Activated CD4-positive, alpha-beta memory T cell treated with anti-CD3 and anti-CD28 coated beads for 36 hours (primary cell): Measurements from ENCODE around the gene PDZD2. TPM values are rescaled to one million over a fixed set of nuclear protein-coding genes. Genes with fewer than 3 reads are reported as not detected.

Source experiments
- CTCF ChIA-PET: fragments of 350-600 bp; sonication (Branson Sonifier 250); formaldehyde crosslinking; loops from one replicate; lab custom pipeline; 2021; ENCODE audit warnings: antibody characterized with exemption, inconsistent platforms; lab: Charles Lee
- POLR2A ChIA-PET: fragments of 350-600 bp; sonication (Branson Sonifier 250); formaldehyde crosslinking; loops from one replicate; lab custom pipeline; 2021; ENCODE audit warnings: antibody characterized with exemption; lab: Charles Lee
- DNase-seq: peaks from one replicate; pipeline ENCODE4 v3.0.0-alpha.2; 2020
- H3K27ac Mint-ChIP-seq: one replicate; pipeline ENCODE4 v1.8.0; 2021; ENCODE audit warnings: mixed read lengths
- H3K27me3 Mint-ChIP-seq: one replicate; pipeline ENCODE4 v1.8.0; 2021; ENCODE audit warnings: mixed read lengths
- H3K36me3 Mint-ChIP-seq: one replicate; pipeline ENCODE4 v1.8.0; 2021; ENCODE audit warnings: mixed read lengths
- H3K4me1 Mint-ChIP-seq: one replicate; pipeline ENCODE4 v1.8.0; 2021; ENCODE audit warnings: low read depth, mixed read lengths
- H3K4me3 Mint-ChIP-seq: one replicate; pipeline ENCODE4 v1.8.0; 2021; ENCODE audit warnings: mild to moderate bottlenecking, mixed read lengths
- H3K9me3 Mint-ChIP-seq: one replicate; pipeline ENCODE4 v1.8.0; 2021; ENCODE audit warnings: mixed read lengths
- intact Hi-C: fragments of 100-400 bp; cut with micrococcal nuclease; formaldehyde crosslinking; loops from one replicate; pipeline ENCODE4 v1.15.1; 2023
- total RNA-seq, 2 experiments: library from RNA; stranded (reverse); gene quantifications; one replicate each; pipeline ENCODE4 v1.2.3, GENCODE V29; 2021

Gene PDZD2
- total RNA-seq, 2 experiments from 2014 or later: not detected

GRCh38 chr5:31990081-31990650, 351.2 kb downstream of the PDZD2 start:
- DNase-seq: no peak
- peaks cover 2% of the 10 kb centered on the region for H3K9me3 Mint-ChIP-seq
- no peaks in the 10 kb centered on the region for H3K4me1 Mint-ChIP-seq
- ChIA-PET CTCF (no interaction called here), POLR2A (no interaction called here)
- H3K4me3 Mint-ChIP-seq: no peak overlapping the region
- H3K36me3 Mint-ChIP-seq: no peaks in the 10 kb centered on the region
- peaks cover 3% of the 10 kb centered on the region for H3K27me3 Mint-ChIP-seq
- intact Hi-C loops: no loop called here
- H3K27ac Mint-ChIP-seq: no peak overlapping the region

GRCh38 chr5:31990701-31991110, 351.8 kb downstream of the PDZD2 start:
- Mint-ChIP-seq H3K4me3 (no peak overlapping the region), H3K27ac (no peak overlapping the region), H3K27me3 (peaks cover 3% of the 10 kb centered on the region), H3K36me3 (no peaks in the 10 kb centered on the region), H3K4me1 (no peaks in the 10 kb centered on the region), H3K9me3 (peaks cover 2% of the 10 kb centered on the region)
- ChIA-PET POLR2A (no interaction called here), CTCF (no interaction called here)
- no peak for DNase-seq
- intact Hi-C loops: no loop called here

GRCh38 chr5:31992377-31992776, 353.4 kb downstream of the PDZD2 start:
- ChIA-PET CTCF (no interaction called here), POLR2A (no interaction called here)
- intact Hi-C loops: no loop called here
- Mint-ChIP-seq H3K9me3 (peaks cover 2% of the 10 kb centered on the region), H3K27me3 (peaks cover 3% of the 10 kb centered on the region), H3K36me3 (no peaks in the 10 kb centered on the region), H3K4me3 (no peak overlapping the region), H3K27ac (no peak overlapping the region), H3K4me1 (no peaks in the 10 kb centered on the region)
- DNase-seq: no peak

DNA sequence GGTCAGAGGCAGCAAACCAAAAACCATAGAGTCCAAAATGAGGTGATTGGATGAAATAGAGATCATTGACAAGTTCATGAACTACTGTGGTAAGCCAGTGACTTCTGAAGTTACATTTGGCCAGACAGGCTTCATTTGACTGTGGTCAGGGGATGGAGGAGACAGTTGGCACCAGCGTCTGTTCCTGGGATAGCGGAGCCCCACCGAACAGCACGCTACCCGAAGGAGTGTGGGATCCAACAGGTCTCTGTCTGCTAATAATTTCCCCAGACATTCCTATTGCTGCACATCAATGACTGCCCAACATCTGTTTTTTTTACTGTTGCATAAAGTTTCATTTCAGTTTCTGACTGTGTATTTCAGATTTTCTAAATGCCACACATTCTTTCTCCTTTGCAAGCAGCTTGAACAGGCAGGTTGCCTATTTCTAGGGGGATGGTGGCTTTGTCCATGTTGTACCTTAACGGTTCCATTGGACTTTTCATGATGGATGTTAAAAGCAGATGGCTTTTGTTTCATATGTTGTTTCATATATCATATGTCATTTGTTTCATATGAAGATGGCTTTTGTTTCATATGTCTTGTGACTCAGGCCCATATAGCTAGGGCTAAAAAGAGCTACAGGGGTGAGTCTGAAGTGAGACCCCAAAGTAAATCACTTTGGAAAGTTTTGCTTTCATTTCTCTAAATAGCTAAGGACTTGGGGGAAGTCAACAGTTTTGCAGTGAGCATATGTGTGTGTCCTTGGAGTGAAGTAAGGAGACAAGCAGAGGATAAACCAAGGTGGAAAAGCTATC, 354.4 kb downstream of the PDZD2 start:
- H3K27me3 Mint-ChIP-seq: no peaks in the 10 kb centered on the region
- intact Hi-C loops: no loop called here
- no peaks in the 10 kb centered on the region for H3K36me3 Mint-ChIP-seq
- H3K9me3 Mint-ChIP-seq: no peaks in the 10 kb centered on the region
- ChIA-PET CTCF (no interaction called here), POLR2A (no interaction called here)
- no peak overlapping the region for H3K4me3 Mint-ChIP-seq
- H3K27ac Mint-ChIP-seq: no peak overlapping the region
- no peaks in the 10 kb centered on the region for H3K4me1 Mint-ChIP-seq
- DNase-seq: no peak

DNA sequence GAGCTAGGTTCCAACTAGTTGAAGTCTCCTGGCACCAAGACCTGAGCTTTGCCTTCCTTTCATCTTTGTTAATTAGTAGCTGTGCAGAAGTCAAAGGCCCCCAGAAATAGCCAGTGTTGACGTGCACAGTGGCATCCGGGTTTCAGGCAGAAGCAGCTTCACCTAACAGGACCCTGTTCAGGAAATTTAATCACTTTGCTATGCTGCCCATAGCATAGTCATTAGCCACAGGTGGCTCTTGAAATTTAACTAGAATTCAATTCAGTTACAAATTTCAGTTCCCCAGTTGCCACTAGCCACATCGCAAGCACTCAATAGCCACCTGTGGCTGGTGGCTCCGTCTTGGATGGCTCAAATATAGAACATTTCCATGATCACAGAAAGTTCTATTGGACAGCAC, 356.1 kb downstream of the PDZD2 start:
- H3K4me3 Mint-ChIP-seq: no peak overlapping the region
- ChIA-PET CTCF (no interaction called here), POLR2A (no interaction called here)
- no peaks in the 10 kb centered on the region for H3K27me3 Mint-ChIP-seq
- DNase-seq: no peak
- intact Hi-C loops: no loop called here
- H3K4me1 Mint-ChIP-seq: no peaks in the 10 kb centered on the region
- no peaks in the 10 kb centered on the region for H3K9me3 Mint-ChIP-seq
- no peak overlapping the region for H3K27ac Mint-ChIP-seq
- H3K36me3 Mint-ChIP-seq: no peaks in the 10 kb centered on the region

- intact Hi-C loops: no loop called here
- Mint-ChIP-seq H3K4me1 (no peaks in the 10 kb centered on the region), H3K27ac (no peak overlapping the region), H3K36me3 (no peaks in the 10 kb centered on the region), H3K4me3 (no peak overlapping the region), H3K27me3 (no peaks in the 10 kb centered on the region), H3K9me3 (no peaks in the 10 kb centered on the region)
- ChIA-PET CTCF (no interaction called here), POLR2A (no interaction called here)
- no peak for DNase-seq
These were observed 356.8 kb downstream of the PDZD2 start for GRCh38 chr5:31995714-31996113.

GRCh38 chr5:31996909-31997308, 358.0 kb downstream of the PDZD2 start:
- H3K27ac Mint-ChIP-seq: no peak overlapping the region
- H3K9me3 Mint-ChIP-seq: no peaks in the 10 kb centered on the region
- H3K4me3 Mint-ChIP-seq: no peak overlapping the region
- H3K27me3 Mint-ChIP-seq: no peaks in the 10 kb centered on the region
- CTCF ChIA-PET: no interaction called here
- H3K4me1 Mint-ChIP-seq: no peaks in the 10 kb centered on the region
- no peak for DNase-seq
- POLR2A ChIA-PET: no interaction called here
- no peaks in the 10 kb centered on the region for H3K36me3 Mint-ChIP-seq
- intact Hi-C loops: no loop called here

- H3K9me3 Mint-ChIP-seq: no peaks in the 10 kb centered on the region
- no peak overlapping the region for H3K4me3 Mint-ChIP-seq
- no peaks in the 10 kb centered on the region for H3K4me1 Mint-ChIP-seq
- no peaks in the 10 kb centered on the region for H3K36me3 Mint-ChIP-seq
- ChIA-PET POLR2A (no interaction called here), CTCF (no interaction called here)
- H3K27ac Mint-ChIP-seq: no peak overlapping the region
- H3K27me3 Mint-ChIP-seq: no peaks in the 10 kb centered on the region
- DNase-seq: no peak
- intact Hi-C loops: no loop called here
These were observed 360.5 kb downstream of the PDZD2 start for GRCh38 chr5:31999470-31999869.

DNA sequence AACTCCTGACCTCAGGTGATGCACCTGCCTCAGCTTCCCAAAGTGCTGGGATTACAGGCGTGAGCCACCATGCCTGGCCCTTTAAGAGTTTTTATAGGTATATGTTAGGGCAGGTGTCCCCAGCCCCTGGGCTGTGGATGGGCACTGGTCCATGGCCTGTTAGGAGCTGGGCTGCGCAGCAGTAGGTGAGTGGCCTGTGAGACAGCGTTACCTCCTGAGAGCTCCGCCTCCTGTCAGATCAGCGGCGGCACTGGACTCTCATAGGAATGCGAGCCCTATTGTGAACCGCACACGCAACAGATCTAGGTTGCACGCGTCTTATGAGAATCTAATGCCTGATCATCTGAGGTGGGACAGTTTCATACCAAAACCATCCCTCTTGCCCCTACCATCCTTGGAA, 361.8 kb downstream of the PDZD2 start:
- CTCF ChIA-PET: no interaction called here
- Mint-ChIP-seq H3K27me3 (no peaks in the 10 kb centered on the region), H3K4me3 (no peak overlapping the region), H3K27ac (no peak overlapping the region), H3K9me3 (no peaks in the 10 kb centered on the region), H3K4me1 (no peaks in the 10 kb centered on the region), H3K36me3 (no peaks in the 10 kb centered on the region)
- intact Hi-C loops: no loop called here
- DNase-seq: no peak
- POLR2A ChIA-PET: no interaction called here

DNA sequence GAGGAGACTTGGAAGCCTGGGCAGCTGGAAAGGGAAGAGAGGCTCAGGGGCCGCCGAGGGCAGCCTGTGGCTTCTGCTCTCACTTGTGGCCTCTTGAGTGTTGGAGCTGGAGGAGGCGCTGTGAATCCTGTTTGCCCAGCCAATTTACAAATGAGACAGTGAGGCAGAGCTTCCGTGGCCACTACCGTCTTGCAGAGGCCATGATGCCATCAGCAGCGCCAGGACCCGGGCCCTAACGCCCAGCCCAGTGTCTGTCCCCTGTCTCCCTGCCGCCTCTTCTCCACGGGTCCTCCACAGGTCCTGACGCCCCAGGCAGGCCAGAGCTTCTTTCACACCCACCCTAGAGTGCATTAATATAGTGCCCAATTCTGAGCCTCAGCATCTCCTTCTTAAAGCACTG, 362.4 kb downstream of the PDZD2 start:
- CTCF ChIA-PET: no interaction called here

DNA sequence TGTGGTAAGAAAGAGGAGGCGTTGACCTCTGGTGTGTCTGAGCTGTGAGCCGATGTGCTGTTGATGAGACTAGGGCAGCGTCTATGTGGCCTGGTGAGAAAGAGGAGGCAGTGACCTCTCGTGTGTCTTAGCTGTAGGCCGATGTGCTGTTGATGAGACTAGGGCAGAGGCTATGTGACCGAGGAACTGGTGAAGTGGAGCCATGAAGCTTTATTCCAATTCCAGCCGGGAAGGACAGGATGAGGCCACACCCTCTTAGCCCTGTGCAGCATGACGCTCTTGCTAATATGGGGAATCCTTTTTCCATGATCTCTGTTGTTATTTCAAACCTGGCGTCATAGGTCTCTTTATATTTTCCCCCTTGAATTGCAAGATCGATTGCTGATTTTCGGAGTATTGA, 362.8 kb downstream of the PDZD2 start:
- Mint-ChIP-seq H3K27ac (no peak overlapping the region), H3K4me1 (no peaks in the 10 kb centered on the region), H3K4me3 (no peak overlapping the region), H3K27me3 (no peaks in the 10 kb centered on the region), H3K9me3 (no peaks in the 10 kb centered on the region), H3K36me3 (no peaks in the 10 kb centered on the region)
- no peak for DNase-seq
- POLR2A ChIA-PET: no interaction called here
- CTCF ChIA-PET: no interaction called here
- intact Hi-C loops: no loop called here

More for the DNA sequence above, 362.4 kb downstream of the PDZD2 start:
- intact Hi-C loops: no loop called here
- Mint-ChIP-seq H3K4me3 (no peak overlapping the region), H3K36me3 (no peaks in the 10 kb centered on the region), H3K27ac (no peak overlapping the region), H3K4me1 (no peaks in the 10 kb centered on the region), H3K9me3 (no peaks in the 10 kb centered on the region), H3K27me3 (no peaks in the 10 kb centered on the region)
- POLR2A ChIA-PET: no interaction called here
- DNase-seq: no peak

- Mint-ChIP-seq H3K27ac (no peak overlapping the region), H3K4me1 (no peaks in the 10 kb centered on the region), H3K4me3 (no peak overlapping the region), H3K9me3 (no peaks in the 10 kb centered on the region), H3K27me3 (no peaks in the 10 kb centered on the region), H3K36me3 (no peaks in the 10 kb centered on the region)
- ChIA-PET CTCF (no interaction called here), POLR2A (no interaction called here)
- intact Hi-C loops: no loop called here
- DNase-seq: no peak
These were observed 363.8 kb downstream of the PDZD2 start for GRCh38 chr5:32002755-32003154.

- Mint-ChIP-seq H3K9me3 (no peaks in the 10 kb centered on the region), H3K27me3 (no peaks in the 10 kb centered on the region), H3K27ac (no peak overlapping the region), H3K4me1 (no peaks in the 10 kb centered on the region), H3K4me3 (no peak overlapping the region), H3K36me3 (no peaks in the 10 kb centered on the region)
- intact Hi-C loops: no loop called here
- CTCF ChIA-PET: no interaction called here
- POLR2A ChIA-PET: no interaction called here
- DNase-seq: no peak
These were observed 365.1 kb downstream of the PDZD2 start for GRCh38 chr5:32003981-32004380.
